Measurements from ENCODE around the gene NXNL1. TPM values are rescaled to one million over a fixed set of nuclear protein-coding genes. Genes with fewer than 3 reads are reported as not detected.

Gene NXNL1
- total and polyA plus RNA-seq, 9 of the 15 experiments (the other 6 are each of a cell fraction or from before 2014, with no cell fraction given) = not detected

GRCh38 chr19:17458970-17459369 is 1.8 kb downstream of the NXNL1 start:
- no peak overlapping the region for H2AFZ ChIP-seq (ENCODE audit: low read depth, low read length)
- DNase-seq (ENCODE audit: extremely low read depth in 1 of 4, low spot score in 3 of 4) = no peak
- peaks cover 5 to 32% of the 10 kb centered on the region in 2 experiments; a peak in 4 of 5 replicates for H3K27me3 ChIP-seq (ENCODE audit: control insufficient read depth in 2 of 2, insufficient read depth in 2 of 2, low read length in 2 of 2)
- no peak overlapping the region for H3K9ac ChIP-seq (ENCODE audit: insufficient read depth in 1 of 2, low read depth in 2 of 2, low read length in 2 of 2)
- H4K20me1 ChIP-seq (replicated peaks; ENCODE audit: control insufficient read depth, insufficient read depth, low read length) = no peaks in the 10 kb centered on the region
- peaks cover 0 to 16% of the 10 kb centered on the region in 2 experiments; a peak in 3 of 5 replicates for H3K4me1 ChIP-seq (replicated peaks in 1 of 2; ENCODE audit: control insufficient read depth in 2 of 2, insufficient read depth in 2 of 2, low read length in 2 of 2)
- no TSS peak for BruUV-seq (replicated peaks)
- no peaks in the 10 kb centered on the region for H3K79me2 ChIP-seq (ENCODE audit: control insufficient read depth, insufficient read depth, low read length)
- no peak overlapping the region for H3K4me2 ChIP-seq (ENCODE audit: insufficient read depth, low read length)
- WGBS (ENCODE audit: insufficient coverage, low coverage, missing lambda C conversion rate) = 10% methylated on average over 3 of the region's 3 CpGs
- peak; percentile 32 for FAIRE-seq
- H3K36me3 ChIP-seq (ENCODE audit: control insufficient read depth, insufficient read depth, low read length) = no peaks in the 10 kb centered on the region
- CTCF ChIA-PET (ENCODE audit: low intra/inter-chr PET ratio) = no interaction called here
- no peak overlapping the region for H3K4me3 ChIP-seq
- intact Hi-C loops (cut with micrococcal nuclease) (loop anchor here (10.0 kb wide), 1 partner anchor 216 kb away; no protein-coding TSS in a partner anchor), in situ Hi-C loops (cut with MboI) (no loop called here)
- no peaks in the 10 kb centered on the region for H3K9me1 ChIP-seq (ENCODE audit: control insufficient read depth, insufficient read depth, low read length)
- H3K27ac ChIP-seq (ENCODE audit: extremely low read depth, low read depth, low read length) = no peak overlapping the region
- no peak for ATAC-seq
- no peaks in the 10 kb centered on the region for H3K9me3 ChIP-seq (replicated peaks; ENCODE audit: control insufficient read depth, insufficient read depth, low read depth, low read length)
- TF ChIP-seq MEIS2 (IDR thresholded peaks at IDR 0.05; ENCODE audit: partially characterized antibody) (peak; percentile 18), NCOA6 (IDR thresholded peaks at IDR 0.05) (no peak), ZNF717 (CRISPR knock-in tag; IDR thresholded peaks at IDR 0.05) (no peak), ATF6 (CRISPR knock-in tag; IDR thresholded peaks at IDR 0.05) (no peak), CUX1 (CRISPR knock-in tag; IDR thresholded peaks at IDR 0.05) (no peak), OTX1 (CRISPR knock-in tag; IDR thresholded peaks at IDR 0.05) (no peak), THAP7 (CRISPR knock-in tag; IDR thresholded peaks at IDR 0.05) (no peak), RBM25 (IDR thresholded peaks at IDR 0.05; ENCODE audit: low read depth, low read length, severe bottlenecking) (peak; percentile 37), ZFP36 (IDR thresholded peaks at IDR 0.05; ENCODE audit: low read depth, low read length, partially characterized antibody) (peak; percentile 11), EGR1 (conservative IDR thresholded peaks at IDR 0.05) (0 out of 2 replicates have a peak, but pooled peaks have one; percentile 3)
- POLR2A ChIA-PET = no interaction called here
